Measurements from ENCODE around the gene ZDHHC14. TPM values are rescaled to one million over a fixed set of nuclear protein-coding genes. Genes with fewer than 3 reads are reported as not detected.
"Not testable (repeated sequence)": the region's sequence is repeated elsewhere in the genome, so short reads cannot be mapped to it uniquely, and the experiment has no call there.

ZDHHC14 gene
- total and polyA plus RNA-seq, 7 donors: 2.5 to 14.6 (median 4.3) TPM

DNA sequence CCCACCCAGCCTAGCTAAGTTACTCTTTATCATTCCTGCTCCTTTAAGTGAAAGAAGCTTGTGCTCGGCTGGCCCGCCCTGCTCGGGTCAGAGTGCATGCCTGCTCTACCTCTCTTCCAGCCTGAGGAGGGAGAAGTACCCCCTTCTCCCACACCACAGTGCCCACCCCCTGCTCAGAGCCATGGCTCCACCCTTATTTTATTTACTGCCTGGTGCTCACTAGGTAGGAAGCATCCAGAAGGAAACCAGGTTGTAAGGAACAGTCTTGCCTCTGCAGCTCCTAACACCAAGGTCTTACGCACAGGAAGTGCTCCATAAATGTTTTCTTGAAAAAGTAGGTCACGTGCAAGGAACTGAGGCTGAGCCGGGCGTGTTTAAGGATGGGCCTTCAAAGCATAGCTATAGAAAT lies 336.4 kb downstream of the ZDHHC14 start:
- no peaks in the 10 kb centered on the region for H3K36me3 ChIP-seq (ENCODE audit: insufficient read depth in 1 of 2, low read depth in 1 of 2)
- DNase-seq: no peak
- no peak for ATAC-seq
- 76 to 83% (median 78%) methylated on average over 7 of the region's 7 CpGs for WGBS, 3 donors
- H3K4me3 ChIP-seq: no peak overlapping the region
- peaks cover 0 to 1% (median 0%) of the 10 kb centered on the region in 3 donors for H3K27me3 ChIP-seq (ENCODE audit: insufficient read depth in 3 of 3, low read length in 2 of 3)
- TF ChIP-seq, protein P1, sequence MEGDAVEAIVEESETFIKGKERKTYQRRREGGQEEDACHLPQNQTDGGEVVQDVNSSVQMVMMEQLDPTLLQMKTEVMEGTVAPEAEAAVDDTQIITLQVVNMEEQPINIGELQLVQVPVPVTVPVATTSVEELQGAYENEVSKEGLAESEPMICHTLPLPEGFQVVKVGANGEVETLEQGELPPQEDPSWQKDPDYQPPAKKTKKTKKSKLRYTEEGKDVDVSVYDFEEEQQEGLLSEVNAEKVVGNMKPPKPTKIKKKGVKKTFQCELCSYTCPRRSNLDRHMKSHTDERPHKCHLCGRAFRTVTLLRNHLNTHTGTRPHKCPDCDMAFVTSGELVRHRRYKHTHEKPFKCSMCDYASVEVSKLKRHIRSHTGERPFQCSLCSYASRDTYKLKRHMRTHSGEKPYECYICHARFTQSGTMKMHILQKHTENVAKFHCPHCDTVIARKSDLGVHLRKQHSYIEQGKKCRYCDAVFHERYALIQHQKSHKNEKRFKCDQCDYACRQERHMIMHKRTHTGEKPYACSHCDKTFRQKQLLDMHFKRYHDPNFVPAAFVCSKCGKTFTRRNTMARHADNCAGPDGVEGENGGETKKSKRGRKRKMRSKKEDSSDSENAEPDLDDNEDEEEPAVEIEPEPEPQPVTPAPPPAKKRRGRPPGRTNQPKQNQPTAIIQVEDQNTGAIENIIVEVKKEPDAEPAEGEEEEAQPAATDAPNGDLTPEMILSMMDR (IDR thresholded peaks at IDR 0.05): no peak
- intact Hi-C loops (cut with DNase I): no loop called here
- H3K4me1 ChIP-seq: no peaks in the 10 kb centered on the region
- H3K9me3 ChIP-seq: no peaks in the 10 kb centered on the region
- H3K27ac ChIP-seq: no peak overlapping the region

DNA sequence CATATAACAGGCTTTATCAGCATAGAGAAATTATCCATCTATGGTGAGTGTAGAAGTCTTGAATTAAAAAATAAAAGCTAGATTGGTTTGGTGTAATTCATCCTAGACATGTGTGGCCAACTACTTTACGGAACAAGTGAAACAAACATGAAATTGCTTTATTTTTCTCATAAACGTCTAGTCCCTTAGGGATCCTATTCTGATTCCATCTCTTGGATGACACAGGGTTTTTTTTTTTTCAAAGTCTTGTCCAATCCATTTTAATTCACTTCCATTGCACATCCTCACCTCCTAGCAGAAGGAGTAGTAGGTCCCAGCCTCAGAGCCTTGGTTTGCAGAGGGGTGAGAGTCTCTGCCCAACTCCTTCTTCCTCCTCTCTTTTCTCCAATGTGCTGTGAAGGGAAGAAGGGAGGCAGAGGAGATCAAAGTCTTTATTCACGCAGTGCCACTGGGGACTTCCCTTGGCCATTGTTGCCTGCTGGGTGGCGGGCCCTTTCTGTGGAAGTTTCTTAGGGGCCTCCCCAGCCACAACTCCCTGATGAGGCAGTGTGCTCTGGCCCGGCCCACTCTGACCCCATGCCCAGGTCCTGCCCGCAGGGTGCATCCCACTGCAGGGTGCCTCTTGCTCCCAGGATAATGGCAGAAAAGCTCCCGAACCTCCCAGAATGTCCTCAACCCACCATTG lies 337.7 kb downstream of the ZDHHC14 start:
- no peak overlapping the region for H3K4me3 ChIP-seq
- H3K27me3 ChIP-seq (ENCODE audit: insufficient read depth in 3 of 3, low read length in 2 of 3): no peaks in the 10 kb centered on the region
- WGBS, 3 donors: 67 to 75% (median 72%) methylated on average over 7 of the region's 7 CpGs
- TF ChIP-seq, protein P1 (IDR thresholded peaks at IDR 0.05): no peak
- intact Hi-C loops (cut with DNase I): no loop called here
- H3K36me3 ChIP-seq (ENCODE audit: insufficient read depth in 1 of 2, low read depth in 1 of 2): no peaks in the 10 kb centered on the region
- no peak overlapping the region for H3K27ac ChIP-seq
- no peaks in the 10 kb centered on the region for H3K9me3 ChIP-seq
- DNase-seq (no peak), ATAC-seq (no peak)
- no peaks in the 10 kb centered on the region for H3K4me1 ChIP-seq

DNA sequence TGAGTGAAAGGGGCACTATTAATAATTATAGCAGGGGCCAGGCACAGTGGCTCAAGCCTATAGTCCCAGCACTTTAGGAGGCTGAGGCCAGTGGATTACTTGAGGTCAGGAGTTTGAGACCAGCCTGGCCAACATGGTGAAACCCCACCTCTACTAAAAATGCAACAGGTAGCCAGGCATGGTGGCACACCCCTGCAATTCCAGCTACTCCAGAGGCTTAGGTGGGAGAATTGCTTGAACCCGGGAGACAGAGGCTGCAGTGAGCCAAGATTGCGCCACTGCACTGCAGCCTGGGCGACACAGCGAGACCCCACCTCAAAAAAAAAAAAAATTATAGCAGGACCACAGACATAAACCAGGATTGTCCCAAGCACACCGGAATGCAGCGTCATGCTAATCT lies 340.0 kb downstream of the ZDHHC14 start:
- DNase-seq; H3K4me3 ChIP-seq; H3K27me3 ChIP-seq (ENCODE audit: insufficient read depth in 3 of 3, low read length in 2 of 3); H3K27ac ChIP-seq; H3K36me3 ChIP-seq (ENCODE audit: insufficient read depth in 1 of 2, low read depth in 1 of 2); H3K9me3 ChIP-seq; H3K4me1 ChIP-seq; intact Hi-C loops (cut with DNase I); ATAC-seq: not testable (repeated sequence)
- WGBS, 3 donors: 95 to 98% (median 95%) methylated on average over 6 of the region's 6 CpGs

- no peak overlapping the region for H3K4me3 ChIP-seq
- no peaks in the 10 kb centered on the region for H3K4me1 ChIP-seq
- no peak overlapping the region for H3K27ac ChIP-seq
- intact Hi-C loops (cut with DNase I): no loop called here
- H3K9me3 ChIP-seq: peaks cover 8% of the 10 kb centered on the region
- no peaks in the 10 kb centered on the region for H3K36me3 ChIP-seq (ENCODE audit: insufficient read depth in 1 of 2, low read depth in 1 of 2)
- no peaks in the 10 kb centered on the region for H3K27me3 ChIP-seq (ENCODE audit: insufficient read depth in 3 of 3, low read length in 2 of 3)
- DNase-seq: no peak
- 93 to 95% (median 95%) methylated on average over 18 of the region's 18 CpGs for WGBS, 3 donors
- no peak for ATAC-seq
- TF ChIP-seq, protein P1 (IDR thresholded peaks at IDR 0.05): no peak
Measured at GRCh38 chr6:157721426-157721825, 340.4 kb downstream of the ZDHHC14 start.

GRCh38 chr6:157721830-157722229 lies 340.8 kb downstream of the ZDHHC14 start:
- Histone ChIP-seq H3K36me3 (ENCODE audit: insufficient read depth in 1 of 2, low read depth in 1 of 2) (no peaks in the 10 kb centered on the region), H3K27me3 (ENCODE audit: insufficient read depth in 3 of 3, low read length in 2 of 3) (no peaks in the 10 kb centered on the region), H3K4me3 (no peak overlapping the region), H3K27ac (no peak overlapping the region), H3K4me1 (no peaks in the 10 kb centered on the region), H3K9me3 (peaks cover 8% of the 10 kb centered on the region)
- DNase-seq (no peak), ATAC-seq (no peak)
- intact Hi-C loops (cut with DNase I): no loop called here
- TF ChIP-seq, protein P1 (IDR thresholded peaks at IDR 0.05): no peak
- 93 to 95% (median 95%) methylated on average over 8 of the region's 8 CpGs for WGBS, 3 donors
